ENCODE results near the gene RGS6.

DNA sequence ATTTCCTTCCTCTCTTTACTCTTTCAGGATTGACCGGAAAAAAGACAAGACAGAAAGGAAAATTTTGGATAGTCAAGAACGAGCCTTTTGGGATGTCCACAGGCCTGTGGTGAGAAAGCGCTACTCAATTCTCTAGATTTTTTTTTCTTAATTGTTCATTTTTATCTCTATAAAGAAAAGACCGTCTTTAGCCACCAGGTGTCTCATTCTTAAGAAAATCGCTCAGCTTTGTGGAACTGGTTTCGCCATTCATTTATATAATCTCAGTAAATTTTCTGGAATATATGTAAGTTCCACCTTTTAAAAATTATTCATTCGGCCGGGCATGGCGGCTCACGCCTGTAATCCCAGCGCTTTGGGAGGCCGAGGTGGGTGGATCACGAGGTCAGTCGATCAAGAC lies 540.6 kb downstream of the RGS6 start:
- no peak for TF ChIP-seq POLR2A (IDR thresholded peaks at IDR 0.05)
- no peak for TF ChIP-seq CTCF (IDR thresholded peaks at IDR 0.05)
- TF ChIP-seq POLR2AphosphoS5 (IDR thresholded peaks at IDR 0.05), result no peak
- TF ChIP-seq EP300 (IDR thresholded peaks at IDR 0.05), result no peak
